ENCODE data around the gene CELA3B. TPM values are rescaled to one million over a fixed set of nuclear protein-coding genes. Genes with fewer than 3 reads are reported as not detected.
"Not testable (repeated sequence)": the region's sequence is repeated elsewhere in the genome, so short reads cannot be mapped to it uniquely, and the experiment has no call there.

The CELA3B gene
- total RNA-seq, 1 donor from 2014 or later = not detected

DNA sequence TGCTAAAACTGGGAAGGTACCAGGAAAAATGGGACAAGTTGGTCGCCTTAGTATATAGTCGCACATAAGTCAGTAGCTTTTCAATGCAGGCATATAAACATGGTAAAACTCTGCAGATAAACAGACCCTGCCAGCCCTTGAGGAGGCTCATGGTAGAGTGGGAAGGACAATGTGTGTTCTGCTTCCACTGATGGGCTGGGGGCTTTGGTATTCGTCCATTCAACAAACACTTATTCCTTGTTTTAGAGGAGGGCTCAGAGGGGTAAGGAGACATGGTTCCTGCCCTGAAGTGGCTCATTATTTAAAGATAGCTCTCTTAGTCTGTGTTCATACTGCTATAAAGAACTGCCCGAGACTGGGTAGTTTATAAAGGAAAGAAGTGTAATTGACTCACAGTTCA lies 35.9 kb downstream of the CELA3B start:
- not testable (repeated sequence) for H3K27ac Mint-ChIP-seq (ENCODE audit: unreplicated experiment); DNase-seq (ENCODE audit: extremely low spot score, unreplicated experiment); H3K9me3 Mint-ChIP-seq (ENCODE audit: unreplicated experiment); H3K4me3 Mint-ChIP-seq (ENCODE audit: unreplicated experiment); H3K36me3 Mint-ChIP-seq (ENCODE audit: unreplicated experiment); H3K4me1 Mint-ChIP-seq (ENCODE audit: unreplicated experiment); H3K27me3 Mint-ChIP-seq (ENCODE audit: unreplicated experiment)

DNA sequence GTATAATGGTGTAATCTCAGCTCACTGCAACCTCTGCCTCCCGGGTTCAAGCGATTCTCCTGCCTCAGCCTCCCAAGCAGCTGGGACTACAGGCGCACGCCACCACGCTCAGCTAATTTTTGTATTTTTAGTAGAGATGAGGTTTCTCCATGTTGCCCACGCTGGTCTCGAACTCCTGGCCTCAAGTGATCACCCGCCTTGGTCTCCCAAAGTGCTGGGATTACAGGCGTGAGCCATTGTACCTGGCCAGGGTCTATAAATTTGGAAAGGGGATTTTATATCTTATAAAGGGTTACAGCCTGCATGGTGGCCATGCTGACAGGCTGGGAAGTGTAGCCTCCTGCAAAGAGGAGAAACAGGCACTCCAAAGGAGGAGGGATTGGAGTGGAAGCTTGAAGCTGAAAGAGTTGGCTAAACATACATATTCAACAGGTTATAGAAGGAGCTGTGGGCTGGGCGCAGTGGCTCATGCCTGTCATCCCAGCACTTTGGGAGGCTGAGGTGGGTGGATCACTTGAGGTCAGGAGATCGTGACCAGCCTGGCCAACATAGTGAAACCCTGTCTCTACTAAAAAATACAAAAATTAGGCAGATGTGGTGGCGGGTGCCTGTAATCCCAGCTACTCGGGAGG lies 37.9 kb downstream of the CELA3B start:
- peaks cover 13% of the 10 kb centered on the region for H3K4me1 Mint-ChIP-seq (ENCODE audit: unreplicated experiment)
- not testable (repeated sequence) for H3K27ac Mint-ChIP-seq (ENCODE audit: unreplicated experiment); H3K4me3 Mint-ChIP-seq (ENCODE audit: unreplicated experiment); H3K27me3 Mint-ChIP-seq (ENCODE audit: unreplicated experiment); DNase-seq (ENCODE audit: extremely low spot score, unreplicated experiment); H3K9me3 Mint-ChIP-seq (ENCODE audit: unreplicated experiment); H3K36me3 Mint-ChIP-seq (ENCODE audit: unreplicated experiment)

DNA sequence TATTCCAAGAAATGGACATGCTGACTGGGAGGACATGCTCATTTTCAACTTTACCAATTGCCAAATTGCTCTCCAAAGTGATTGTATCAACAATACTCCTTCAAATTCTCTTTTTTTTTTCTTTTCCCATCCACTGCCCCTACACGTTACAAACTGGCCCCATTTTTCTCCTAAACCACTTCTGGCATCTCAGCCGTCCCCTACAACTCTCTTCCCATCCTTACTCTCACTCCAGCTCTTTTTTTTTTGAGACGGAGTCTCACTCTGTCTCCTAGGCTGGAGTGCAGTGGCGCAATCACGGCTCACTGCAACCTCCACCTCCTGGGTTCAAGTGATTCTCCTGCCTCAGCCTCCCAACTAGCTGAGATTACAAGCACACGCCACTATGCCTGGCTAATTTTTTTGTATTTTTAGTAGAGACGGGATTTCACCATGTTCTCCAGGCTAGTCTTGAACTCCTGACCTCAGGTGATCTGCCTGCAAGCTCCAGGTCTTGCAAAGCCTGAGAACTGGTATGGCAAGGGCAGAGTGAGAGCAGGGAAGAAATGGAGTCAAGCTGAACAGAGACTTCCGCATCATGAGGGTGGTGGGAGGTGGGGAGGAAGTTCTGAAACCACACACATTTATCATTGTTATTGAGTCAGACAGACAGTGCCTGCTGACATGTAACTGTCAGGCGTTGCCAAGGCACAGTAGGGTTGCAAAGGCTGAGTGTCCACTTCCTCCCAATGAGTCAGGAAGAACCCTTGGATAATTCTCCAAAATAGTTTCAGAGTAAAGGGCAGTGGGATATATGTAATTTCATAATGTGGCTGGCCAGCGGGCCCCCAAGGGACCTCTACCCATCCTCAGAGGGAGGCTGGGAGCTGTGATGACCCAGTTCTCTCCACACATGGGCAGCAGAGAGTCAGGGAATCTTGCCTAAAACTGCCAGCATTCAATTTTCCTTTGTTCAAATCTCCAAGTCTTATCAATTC lies 42.0 kb downstream of the CELA3B start:
- TF ChIP-seq, protein P1, sequence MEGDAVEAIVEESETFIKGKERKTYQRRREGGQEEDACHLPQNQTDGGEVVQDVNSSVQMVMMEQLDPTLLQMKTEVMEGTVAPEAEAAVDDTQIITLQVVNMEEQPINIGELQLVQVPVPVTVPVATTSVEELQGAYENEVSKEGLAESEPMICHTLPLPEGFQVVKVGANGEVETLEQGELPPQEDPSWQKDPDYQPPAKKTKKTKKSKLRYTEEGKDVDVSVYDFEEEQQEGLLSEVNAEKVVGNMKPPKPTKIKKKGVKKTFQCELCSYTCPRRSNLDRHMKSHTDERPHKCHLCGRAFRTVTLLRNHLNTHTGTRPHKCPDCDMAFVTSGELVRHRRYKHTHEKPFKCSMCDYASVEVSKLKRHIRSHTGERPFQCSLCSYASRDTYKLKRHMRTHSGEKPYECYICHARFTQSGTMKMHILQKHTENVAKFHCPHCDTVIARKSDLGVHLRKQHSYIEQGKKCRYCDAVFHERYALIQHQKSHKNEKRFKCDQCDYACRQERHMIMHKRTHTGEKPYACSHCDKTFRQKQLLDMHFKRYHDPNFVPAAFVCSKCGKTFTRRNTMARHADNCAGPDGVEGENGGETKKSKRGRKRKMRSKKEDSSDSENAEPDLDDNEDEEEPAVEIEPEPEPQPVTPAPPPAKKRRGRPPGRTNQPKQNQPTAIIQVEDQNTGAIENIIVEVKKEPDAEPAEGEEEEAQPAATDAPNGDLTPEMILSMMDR (IDR thresholded peaks at IDR 0.05) = peak; percentile 62
- DNase-seq (ENCODE audit: extremely low spot score, unreplicated experiment) = peak; percentile 90
- Mint-ChIP-seq H3K4me3 (ENCODE audit: unreplicated experiment) (no peak overlapping the region), H3K36me3 (ENCODE audit: unreplicated experiment) (no peaks in the 10 kb centered on the region), H3K27ac (ENCODE audit: unreplicated experiment) (peak overlapping the region; percentile 87), H3K4me1 (ENCODE audit: unreplicated experiment) (peaks cover 20% of the 10 kb centered on the region), H3K9me3 (ENCODE audit: unreplicated experiment) (no peaks in the 10 kb centered on the region), H3K27me3 (ENCODE audit: unreplicated experiment) (no peaks in the 10 kb centered on the region)

DNA sequence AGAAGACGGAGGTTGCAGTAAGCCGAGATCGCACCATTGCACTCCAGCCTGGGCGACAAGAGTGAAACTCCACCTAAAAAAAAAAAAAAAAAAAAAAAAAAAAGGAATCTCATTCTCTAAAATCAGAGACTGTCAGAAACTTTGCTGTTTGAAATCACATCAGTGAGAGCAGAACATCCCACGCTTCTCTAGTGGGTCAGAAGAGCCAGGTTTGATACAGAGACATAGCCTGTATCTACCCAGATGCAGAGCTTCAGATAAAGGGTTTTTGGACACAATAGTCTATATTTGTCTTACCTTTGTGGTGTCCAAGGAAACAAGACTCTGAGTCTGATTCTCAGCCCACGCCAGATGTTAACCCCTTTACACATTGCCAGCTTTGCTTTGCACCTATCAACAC lies 44.2 kb downstream of the CELA3B start:
- H3K27ac Mint-ChIP-seq (ENCODE audit: unreplicated experiment) = no peak overlapping the region
- TF ChIP-seq, protein P1 (IDR thresholded peaks at IDR 0.05) = no peak
- no peak overlapping the region for H3K4me3 Mint-ChIP-seq (ENCODE audit: unreplicated experiment)
- DNase-seq (ENCODE audit: extremely low spot score, unreplicated experiment) = no peak
- no peaks in the 10 kb centered on the region for H3K27me3 Mint-ChIP-seq (ENCODE audit: unreplicated experiment)
- H3K4me1 Mint-ChIP-seq (ENCODE audit: unreplicated experiment) = peaks cover 34% of the 10 kb centered on the region
- H3K9me3 Mint-ChIP-seq (ENCODE audit: unreplicated experiment) = no peaks in the 10 kb centered on the region
- H3K36me3 Mint-ChIP-seq (ENCODE audit: unreplicated experiment) = no peaks in the 10 kb centered on the region

DNA sequence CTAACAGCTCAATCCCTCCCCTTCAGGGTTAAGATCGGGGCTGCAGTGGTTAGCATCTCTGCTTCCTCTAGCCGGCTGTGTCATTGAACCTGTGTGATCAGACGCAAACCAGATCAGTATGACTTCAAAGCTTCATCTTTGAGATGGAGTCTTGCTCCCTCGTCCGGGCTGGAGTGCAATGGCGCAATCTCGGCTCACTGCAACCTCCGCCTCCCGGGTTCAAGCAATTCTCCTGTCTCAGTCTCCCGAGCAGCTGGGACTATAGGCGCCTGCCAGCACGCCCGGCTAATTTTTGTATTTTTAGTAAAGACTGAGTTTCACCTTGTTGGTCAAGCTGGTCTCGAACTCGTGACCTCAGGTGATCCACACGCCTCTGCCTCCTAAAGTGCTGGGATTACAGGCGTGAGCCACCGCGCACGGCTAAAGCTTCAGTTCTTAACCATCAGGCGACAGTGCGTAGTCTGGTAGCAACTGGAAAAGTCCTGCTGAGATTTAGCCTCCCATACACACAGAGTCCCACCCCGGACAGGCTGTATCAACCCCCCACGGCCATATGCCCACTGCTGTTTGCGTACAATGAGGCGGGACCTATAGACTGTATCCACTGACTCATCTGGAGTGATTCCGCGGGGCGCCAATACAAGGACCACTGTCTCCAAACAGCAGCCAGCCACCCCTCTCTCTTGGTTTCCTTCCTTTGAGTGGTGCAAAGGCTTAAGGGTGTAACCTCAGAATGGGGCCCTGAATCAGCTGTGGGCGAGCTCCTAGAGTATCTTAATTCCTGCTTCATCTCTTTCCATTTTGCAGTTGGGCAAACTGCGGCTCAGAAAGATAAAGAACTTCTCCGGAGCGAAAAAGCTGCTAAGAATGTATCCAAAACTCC lies 47.9 kb downstream of the CELA3B start:
- H3K36me3 Mint-ChIP-seq (ENCODE audit: unreplicated experiment) = no peaks in the 10 kb centered on the region
- peak; percentile 89 for DNase-seq (ENCODE audit: extremely low spot score, unreplicated experiment)
- H3K9me3 Mint-ChIP-seq (ENCODE audit: unreplicated experiment) = no peaks in the 10 kb centered on the region
- peak overlapping the region; percentile 90 for H3K4me3 Mint-ChIP-seq (ENCODE audit: unreplicated experiment)
- peak overlapping the region; percentile 94 for H3K27ac Mint-ChIP-seq (ENCODE audit: unreplicated experiment)
- no peaks in the 10 kb centered on the region for H3K27me3 Mint-ChIP-seq (ENCODE audit: unreplicated experiment)
- TF ChIP-seq, protein P1 (IDR thresholded peaks at IDR 0.05) = no peak
- peaks cover 28% of the 10 kb centered on the region for H3K4me1 Mint-ChIP-seq (ENCODE audit: unreplicated experiment)
